Progenitor cell of endocrine pancreas (in vitro differentiated cells): ENCODE data around the gene TRPC4. TPM values are rescaled to one million over a fixed set of nuclear protein-coding genes. Genes with fewer than 3 reads are reported as not detected.

Experiments
- DNase-seq: peaks from one replicate; pipeline ENCODE4 v3.0.0; 2021; ENCODE audit warnings: low spot score; ENCODE audit not compliant: unreplicated experiment
- H3K27ac Mint-ChIP-seq: 2 replicates; pipeline ENCODE4 v1.8.0; 2021; ENCODE audit warnings: mild to moderate bottlenecking, moderate library complexity, mixed read lengths
- H3K27me3 Mint-ChIP-seq: 2 replicates; pipeline ENCODE4 v1.8.0; 2021; ENCODE audit warnings: mixed read lengths
- H3K36me3 Mint-ChIP-seq: 2 replicates; pipeline ENCODE4 v1.8.0; 2022; ENCODE audit warnings: mixed read lengths; ENCODE audit not compliant: insufficient read depth
- H3K4me1 Mint-ChIP-seq: 2 replicates; pipeline ENCODE4 v1.8.0; 2021; ENCODE audit warnings: low read depth, mixed read lengths
- H3K4me3 Mint-ChIP-seq: 2 replicates; pipeline ENCODE4 v1.8.0; 2021; ENCODE audit warnings: low read depth, mild to moderate bottlenecking, moderate library complexity, mixed read lengths
- H3K9me3 Mint-ChIP-seq: 2 replicates; pipeline ENCODE4 v1.8.0; 2021; ENCODE audit warnings: low read depth, mixed read lengths
- CTCF ChIP-seq: fragments of 200-600 bp; sonication (generic); IDR thresholded peaks from one replicate; pipeline ENCODE4 v1.5.0; 2021; ENCODE audit warnings: antibody characterized with exemption, mild to moderate bottlenecking; ENCODE audit not compliant: unreplicated experiment
- total RNA-seq: library from RNA; stranded (reverse); gene quantifications from 2 replicates; pipeline ENCODE4 v1.2.1, GENCODE V29; 2021

TRPC4 gene
- total RNA-seq, 1 donor from 2014 or later, result 4.2 TPM

GRCh38 chr13:37863708-37864107 lies 5.9 kb downstream of the TRPC4 start:
- no peak overlapping the region for H3K4me3 Mint-ChIP-seq
- peaks cover 10% of the 10 kb centered on the region for H3K4me1 Mint-ChIP-seq
- H3K27me3 Mint-ChIP-seq, result no peaks in the 10 kb centered on the region
- H3K27ac Mint-ChIP-seq, result no peak overlapping the region
- TF ChIP-seq CTCF, result no peak
- DNase-seq, result no peak
- no peaks in the 10 kb centered on the region for H3K9me3 Mint-ChIP-seq
- no peaks in the 10 kb centered on the region for H3K36me3 Mint-ChIP-seq

- no peak for DNase-seq
- H3K36me3 Mint-ChIP-seq, result peaks cover 10% of the 10 kb centered on the region
- H3K27ac Mint-ChIP-seq, result no peak overlapping the region
- H3K4me3 Mint-ChIP-seq, result no peak overlapping the region
- H3K27me3 Mint-ChIP-seq, result no peaks in the 10 kb centered on the region
- no peak for TF ChIP-seq CTCF
- H3K9me3 Mint-ChIP-seq, result peaks cover 15% of the 10 kb centered on the region
- H3K4me1 Mint-ChIP-seq, result peaks cover 2% of the 10 kb centered on the region
Observed at GRCh38 chr13:37835392-37835791, 34.2 kb downstream of the TRPC4 start.

GRCh38 chr13:37833411-37833810 lies 36.2 kb downstream of the TRPC4 start:
- H3K27me3 Mint-ChIP-seq, result no peaks in the 10 kb centered on the region
- H3K27ac Mint-ChIP-seq, result no peak overlapping the region
- peaks cover 23% of the 10 kb centered on the region for H3K9me3 Mint-ChIP-seq
- peaks cover 16% of the 10 kb centered on the region for H3K36me3 Mint-ChIP-seq
- peaks cover 2% of the 10 kb centered on the region for H3K4me1 Mint-ChIP-seq
- no peak for TF ChIP-seq CTCF
- no peak overlapping the region for H3K4me3 Mint-ChIP-seq
- DNase-seq, result no peak

- no peak for DNase-seq
- H3K27ac Mint-ChIP-seq, result no peak overlapping the region
- TF ChIP-seq CTCF, result no peak
- no peaks in the 10 kb centered on the region for H3K27me3 Mint-ChIP-seq
- peaks cover 9% of the 10 kb centered on the region for H3K36me3 Mint-ChIP-seq
- H3K9me3 Mint-ChIP-seq, result peaks cover 61% of the 10 kb centered on the region
- no peak overlapping the region for H3K4me3 Mint-ChIP-seq
- no peaks in the 10 kb centered on the region for H3K4me1 Mint-ChIP-seq
Observed at GRCh38 chr13:37816276-37816675, 53.3 kb downstream of the TRPC4 start.

- no peaks in the 10 kb centered on the region for H3K27me3 Mint-ChIP-seq
- no peak for DNase-seq
- no peaks in the 10 kb centered on the region for H3K4me1 Mint-ChIP-seq
- peaks cover 27% of the 10 kb centered on the region for H3K9me3 Mint-ChIP-seq
- H3K27ac Mint-ChIP-seq, result no peak overlapping the region
- no peak for TF ChIP-seq CTCF
- H3K36me3 Mint-ChIP-seq, result peaks cover 4% of the 10 kb centered on the region
- no peak overlapping the region for H3K4me3 Mint-ChIP-seq
Observed at GRCh38 chr13:37811441-37811840, 58.1 kb downstream of the TRPC4 start.

- peaks cover 3% of the 10 kb centered on the region for H3K36me3 Mint-ChIP-seq
- H3K27ac Mint-ChIP-seq, result no peak overlapping the region
- H3K27me3 Mint-ChIP-seq, result no peaks in the 10 kb centered on the region
Observed at GRCh38 chr13:37806666-37807065, 62.9 kb downstream of the TRPC4 start.

More at GRCh38 chr13:37806666-37807065, 62.9 kb downstream of the TRPC4 start:
- Mint-ChIP-seq H3K9me3 (peaks cover 10% of the 10 kb centered on the region), H3K4me3 (no peak overlapping the region), H3K4me1 (no peaks in the 10 kb centered on the region)
- no peak for DNase-seq
- TF ChIP-seq CTCF, result no peak
